ENCODE measurements around the gene FLT1.

- no peak for TF ChIP-seq CTCF (conservative IDR thresholded peaks at IDR 0.05 in 1 of 2, IDR thresholded peaks at IDR 0.05 in 1 of 2; ENCODE audit: extremely low read depth in 1 of 2, insufficient read depth in 1 of 2, low read depth in 1 of 2, low read length in 2 of 2)
- TF ChIP-seq EZH2 (IDR thresholded peaks at IDR 0.05; ENCODE audit: borderline replicate concordance, low read length) = no peak
These were observed 180.0 kb downstream of the FLT1 start for GRCh38 chr13:28314879-28315278.

Data from mammary epithelial cell (primary cell).